Effector memory CD4-positive, alpha-beta T cell (primary cell): ENCODE measurements around the gene TMEM87B.

ENCODE experiments used
- DNase-seq, 3 donors: peaks; one replicate each; pipeline ENCODE4 v3.0.0-alpha.2; 2020
- H3K27ac ChIP-seq: 2 replicates; pipeline ENCODE4 v1.7.0; 2013; ENCODE audit warnings: mild to moderate bottlenecking, low read length, moderate library complexity; ENCODE audit not compliant: insufficient read depth, poor library complexity, severe bottlenecking
- H3K27me3 ChIP-seq: replicated peaks from 2 replicates; pipeline ENCODE4 v1.7.0; 2013; ENCODE audit warnings: mild to moderate bottlenecking, low read length; ENCODE audit not compliant: insufficient read depth, control insufficient read depth, poor library complexity, severe bottlenecking
- H3K36me3 ChIP-seq: 2 replicates; pipeline ENCODE4 v1.7.0; 2013; ENCODE audit warnings: mild to moderate bottlenecking, low read length, moderate library complexity; ENCODE audit not compliant: control insufficient read depth, insufficient read depth
- H3K4me1 ChIP-seq: 2 replicates; pipeline ENCODE4 v1.7.0; 2013; ENCODE audit warnings: low read length, mild to moderate bottlenecking; ENCODE audit not compliant: control insufficient read depth, insufficient read depth, poor library complexity, severe bottlenecking
- H3K4me3 ChIP-seq: 2 replicates; pipeline ENCODE4 v1.7.0; 2013; ENCODE audit warnings: low read length, low read depth, mild to moderate bottlenecking; ENCODE audit not compliant: insufficient read depth, poor library complexity, severe bottlenecking
- H3K9me3 ChIP-seq: 2 replicates; pipeline ENCODE4 v1.7.0; 2013; ENCODE audit warnings: mild to moderate bottlenecking, low read length, moderate library complexity; ENCODE audit not compliant: control insufficient read depth

TMEM87B gene

GRCh38 chr2:112160283-112161250 lies 105.5 kb downstream of the TMEM87B start:
- no peak overlapping the region for H3K4me3 ChIP-seq
- no peak overlapping the region for H3K27ac ChIP-seq
- no peaks in the 10 kb centered on the region for H3K36me3 ChIP-seq
- H3K27me3 ChIP-seq: no peaks in the 10 kb centered on the region
- H3K9me3 ChIP-seq: no peaks in the 10 kb centered on the region
- H3K4me1 ChIP-seq: peaks cover 12% of the 10 kb centered on the region
- no peak for DNase-seq

DNA sequence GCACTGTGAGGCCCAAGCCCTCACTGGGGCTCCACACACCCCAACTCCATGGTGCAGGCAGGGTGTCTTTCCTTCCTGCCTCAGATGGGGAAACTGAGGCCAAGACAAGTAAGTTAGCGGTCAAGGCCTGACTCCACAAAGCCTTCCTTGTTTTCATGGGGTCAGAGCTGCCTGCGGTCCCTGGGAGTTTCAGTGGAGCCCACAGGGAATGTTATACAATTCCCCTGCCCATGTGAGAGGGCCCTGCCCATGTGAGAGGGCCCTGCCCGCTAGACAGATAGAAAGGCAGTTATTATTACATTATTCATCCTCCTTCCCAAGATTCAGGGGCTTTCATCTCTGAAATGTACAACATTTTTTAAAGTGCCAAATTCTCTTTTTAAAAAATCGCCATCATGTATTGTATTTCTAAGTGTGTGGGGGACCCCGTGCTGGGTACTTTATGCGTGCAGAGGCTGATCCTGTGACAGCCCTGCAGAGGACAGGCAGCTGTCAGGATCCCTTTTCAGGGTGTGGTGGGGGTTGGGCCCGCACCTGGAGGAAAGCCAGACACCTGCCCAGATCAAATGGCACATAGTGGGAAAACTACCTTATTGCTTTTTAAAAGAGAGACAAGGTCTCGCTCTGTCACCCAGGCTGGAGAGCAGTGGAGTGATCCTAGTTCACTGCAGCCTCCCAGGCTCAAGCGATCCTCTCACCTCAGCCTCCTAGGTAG lies 106.5 kb downstream of the TMEM87B start:
- no peaks in the 10 kb centered on the region for H3K27me3 ChIP-seq
- DNase-seq: no peak
- H3K27ac ChIP-seq: no peak overlapping the region
- no peak overlapping the region for H3K4me3 ChIP-seq
- no peaks in the 10 kb centered on the region for H3K9me3 ChIP-seq
- no peaks in the 10 kb centered on the region for H3K36me3 ChIP-seq
- H3K4me1 ChIP-seq: peaks cover 1% of the 10 kb centered on the region

GRCh38 chr2:112162341-112162740 lies 107.3 kb downstream of the TMEM87B start:
- Histone ChIP-seq H3K27me3 (no peaks in the 10 kb centered on the region), H3K36me3 (no peaks in the 10 kb centered on the region), H3K4me1 (no peaks in the 10 kb centered on the region), H3K4me3 (no peak overlapping the region), H3K9me3 (no peaks in the 10 kb centered on the region), H3K27ac (no peak overlapping the region)
- DNase-seq: no peak

DNA sequence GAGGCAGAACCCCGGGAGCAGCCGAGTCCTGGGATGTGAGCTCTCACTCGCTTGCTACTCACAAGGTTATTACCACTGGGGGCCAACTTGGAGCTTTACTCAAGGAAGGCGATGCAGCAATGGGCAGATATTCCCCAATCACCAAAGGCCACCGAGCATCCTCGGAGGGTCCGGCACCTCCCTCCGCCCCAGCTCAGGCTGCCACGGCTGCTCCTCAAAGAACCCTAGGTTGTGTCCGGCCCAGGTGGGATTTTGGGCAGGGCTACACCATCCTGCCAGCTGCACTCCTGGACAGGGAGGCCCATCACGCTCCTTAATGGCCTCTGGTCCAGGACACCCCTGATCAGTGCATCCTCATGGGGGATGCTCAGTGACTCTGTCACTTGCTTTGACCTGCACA lies 107.9 kb downstream of the TMEM87B start:
- Histone ChIP-seq H3K4me3 (no peak overlapping the region), H3K27ac (no peak overlapping the region), H3K36me3 (no peaks in the 10 kb centered on the region), H3K4me1 (no peaks in the 10 kb centered on the region), H3K27me3 (no peaks in the 10 kb centered on the region), H3K9me3 (no peaks in the 10 kb centered on the region)
- no peak for DNase-seq

- no peaks in the 10 kb centered on the region for H3K4me1 ChIP-seq
- no peaks in the 10 kb centered on the region for H3K27me3 ChIP-seq
- H3K4me3 ChIP-seq: no peak overlapping the region
- DNase-seq: no peak
- H3K9me3 ChIP-seq: no peaks in the 10 kb centered on the region
- no peaks in the 10 kb centered on the region for H3K36me3 ChIP-seq
- no peak overlapping the region for H3K27ac ChIP-seq
Observed at GRCh38 chr2:112163541-112163981, 108.5 kb downstream of the TMEM87B start.

GRCh38 chr2:112164876-112165275 lies 109.8 kb downstream of the TMEM87B start:
- DNase-seq: no peak
- no peaks in the 10 kb centered on the region for H3K9me3 ChIP-seq

DNA sequence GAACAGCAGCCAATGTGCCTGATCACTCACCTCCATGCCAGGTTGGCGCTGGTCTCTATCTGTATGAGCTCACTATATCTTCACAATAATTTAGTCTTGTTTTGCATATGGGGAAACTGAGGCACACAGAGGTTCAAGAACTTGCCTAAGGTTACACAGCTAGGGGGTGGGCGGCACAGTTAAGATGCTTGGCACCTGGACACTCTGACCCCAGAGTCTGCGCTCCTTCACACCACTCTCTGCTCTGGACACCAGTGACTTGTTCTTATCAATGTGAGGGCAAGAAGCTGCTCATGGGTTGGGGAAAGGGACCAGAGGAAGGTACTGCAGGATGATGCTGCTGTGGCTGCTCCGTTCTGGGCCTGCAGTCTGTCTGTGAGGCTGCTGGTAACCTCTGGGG lies 110.2 kb downstream of the TMEM87B start:
- no peak for DNase-seq
- Histone ChIP-seq H3K4me3 (no peak overlapping the region), H3K36me3 (no peaks in the 10 kb centered on the region), H3K27me3 (no peaks in the 10 kb centered on the region), H3K9me3 (no peaks in the 10 kb centered on the region), H3K4me1 (no peaks in the 10 kb centered on the region), H3K27ac (no peak overlapping the region)

More at GRCh38 chr2:112164876-112165275, 109.8 kb downstream of the TMEM87B start:
- Histone ChIP-seq H3K4me3 (no peak overlapping the region), H3K36me3 (no peaks in the 10 kb centered on the region), H3K27me3 (no peaks in the 10 kb centered on the region), H3K27ac (no peak overlapping the region), H3K4me1 (no peaks in the 10 kb centered on the region)

GRCh38 chr2:112166806-112167499 lies 111.9 kb downstream of the TMEM87B start:
- Histone ChIP-seq H3K27ac (no peak overlapping the region), H3K27me3 (no peaks in the 10 kb centered on the region), H3K4me1 (no peaks in the 10 kb centered on the region), H3K4me3 (no peak overlapping the region), H3K9me3 (no peaks in the 10 kb centered on the region), H3K36me3 (no peaks in the 10 kb centered on the region)
- no peak for DNase-seq

GRCh38 chr2:112168422-112169124 lies 113.5 kb downstream of the TMEM87B start:
- no peaks in the 10 kb centered on the region for H3K36me3 ChIP-seq
- DNase-seq: no peak
- H3K27ac ChIP-seq: no peak overlapping the region
- no peaks in the 10 kb centered on the region for H3K4me1 ChIP-seq
- no peaks in the 10 kb centered on the region for H3K9me3 ChIP-seq
- no peak overlapping the region for H3K4me3 ChIP-seq
- H3K27me3 ChIP-seq: no peaks in the 10 kb centered on the region
